ENCODE data around the gene FAM107B. TPM values are rescaled to one million over a fixed set of nuclear protein-coding genes. Genes with fewer than 3 reads are reported as not detected.

The FAM107B gene
- total and polyA plus RNA-seq, 2 of the 13 experiments (the other 11 are each of a cell fraction or from before 2014, with no cell fraction given) = 15.7 to 24.8 TPM

- TF ChIP-seq, protein P1, sequence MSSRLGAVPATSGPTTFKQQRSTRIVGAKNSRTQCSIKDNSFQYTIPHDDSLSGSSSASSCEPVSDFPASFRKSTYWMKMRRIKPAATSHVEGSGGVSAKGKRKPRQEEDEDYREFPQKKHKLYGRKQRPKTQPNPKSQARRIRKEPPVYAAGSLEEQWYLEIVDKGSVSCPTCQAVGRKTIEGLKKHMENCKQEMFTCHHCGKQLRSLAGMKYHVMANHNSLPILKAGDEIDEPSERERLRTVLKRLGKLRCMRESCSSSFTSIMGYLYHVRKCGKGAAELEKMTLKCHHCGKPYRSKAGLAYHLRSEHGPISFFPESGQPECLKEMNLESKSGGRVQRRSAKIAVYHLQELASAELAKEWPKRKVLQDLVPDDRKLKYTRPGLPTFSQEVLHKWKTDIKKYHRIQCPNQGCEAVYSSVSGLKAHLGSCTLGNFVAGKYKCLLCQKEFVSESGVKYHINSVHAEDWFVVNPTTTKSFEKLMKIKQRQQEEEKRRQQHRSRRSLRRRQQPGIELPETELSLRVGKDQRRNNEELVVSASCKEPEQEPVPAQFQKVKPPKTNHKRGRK (CRISPR knock-in tag; IDR thresholded peaks at IDR 0.05) = no peak
- TF ChIP-seq HNRNPH1 (optimal IDR thresholded peaks at IDR 0.05; ENCODE audit: low read depth, low read length) = no peak
- peak; percentile 64; the same call in 1 of the 2 replicates for TF ChIP-seq FOXK1 (CRISPR knock-in tag; IDR thresholded peaks at IDR 0.05; ENCODE audit: borderline replicate concordance, low read depth)
- no peak for TF ChIP-seq ZNF468 (CRISPR knock-in tag; IDR thresholded peaks at IDR 0.05)
- peak; percentile 97 for TF ChIP-seq RXRB (CRISPR knock-in tag; IDR thresholded peaks at IDR 0.05; ENCODE audit: borderline replicate concordance)
- TF ChIP-seq FOSL2 (CRISPR knock-in tag; IDR thresholded peaks at IDR 0.05) = peak; percentile 88
- TF ChIP-seq PATZ1 (CRISPR knock-in tag; IDR thresholded peaks at IDR 0.05) = 0 out of 2 replicates have a peak, but pooled peaks have one; percentile 14
- no peak for TF ChIP-seq NFKB2 (CRISPR knock-in tag; IDR thresholded peaks at IDR 0.05; ENCODE audit: borderline replicate concordance)
- TF ChIP-seq ZNF607 (CRISPR knock-in tag; IDR thresholded peaks at IDR 0.05; ENCODE audit: borderline replicate concordance) = peak; percentile 57; the same call in 1 of the 2 replicates
- TF ChIP-seq GABPB1 (CRISPR knock-in tag; IDR thresholded peaks at IDR 0.05) = peak; percentile 35; the same call in 1 of the 2 replicates
- no peak for TF ChIP-seq MTERF4 (CRISPR knock-in tag; IDR thresholded peaks at IDR 0.05)
- TF ChIP-seq FOXA3 (CRISPR knock-in tag; IDR thresholded peaks at IDR 0.05) = peak; percentile 86
- peak; percentile 97 for TF ChIP-seq BCL6 (CRISPR knock-in tag; IDR thresholded peaks at IDR 0.05)
- TF ChIP-seq ZZZ3 (CRISPR knock-in tag; IDR thresholded peaks at IDR 0.05; ENCODE audit: borderline replicate concordance) = no peak
- no peak for TF ChIP-seq CREB3 (CRISPR knock-in tag; IDR thresholded peaks at IDR 0.05)
- TF ChIP-seq RORA (CRISPR knock-in tag; IDR thresholded peaks at IDR 0.05) = no peak
- TF ChIP-seq ATRX (CRISPR knock-in tag; IDR thresholded peaks at IDR 0.05; ENCODE audit: borderline replicate concordance) = no peak
- no peak for TF ChIP-seq FOXK2 (IDR thresholded peaks at IDR 0.05)
- TF ChIP-seq ATF7 (IDR thresholded peaks at IDR 0.05) = peak; percentile 88
- peak; percentile 98 for TF ChIP-seq ATF7 (CRISPR knock-in tag; IDR thresholded peaks at IDR 0.05)
- no peak for TF ChIP-seq KMT2A (CRISPR knock-in tag; IDR thresholded peaks at IDR 0.05)
- no peak for TF ChIP-seq ZBTB1 (CRISPR knock-in tag; IDR thresholded peaks at IDR 0.05; ENCODE audit: borderline replicate concordance)
- TF ChIP-seq ZNF652 (CRISPR knock-in tag; IDR thresholded peaks at IDR 0.05; ENCODE audit: borderline replicate concordance, low read depth) = no peak
- TF ChIP-seq ZBTB14 (CRISPR knock-in tag; IDR thresholded peaks at IDR 0.05) = no peak
Measured at GRCh38 chr10:14571866-14572507, 202.7 kb downstream of the FAM107B start (continued).
